Effector memory CD4-positive, alpha-beta T cell (primary cell): ENCODE measurements around the gene DDX47.

Experiments used
- DNase-seq, 3 donors: peaks; one replicate each; pipeline ENCODE4 v3.0.0-alpha.2; 2020
- H3K27ac ChIP-seq: 2 replicates; pipeline ENCODE4 v1.7.0; 2013; ENCODE audit warnings: mild to moderate bottlenecking, low read length, moderate library complexity; ENCODE audit not compliant: insufficient read depth, poor library complexity, severe bottlenecking
- H3K27me3 ChIP-seq: replicated peaks from 2 replicates; pipeline ENCODE4 v1.7.0; 2013; ENCODE audit warnings: mild to moderate bottlenecking, low read length; ENCODE audit not compliant: insufficient read depth, control insufficient read depth, poor library complexity, severe bottlenecking
- H3K36me3 ChIP-seq: 2 replicates; pipeline ENCODE4 v1.7.0; 2013; ENCODE audit warnings: mild to moderate bottlenecking, low read length, moderate library complexity; ENCODE audit not compliant: control insufficient read depth, insufficient read depth
- H3K4me1 ChIP-seq: 2 replicates; pipeline ENCODE4 v1.7.0; 2013; ENCODE audit warnings: low read length, mild to moderate bottlenecking; ENCODE audit not compliant: control insufficient read depth, insufficient read depth, poor library complexity, severe bottlenecking
- H3K4me3 ChIP-seq: 2 replicates; pipeline ENCODE4 v1.7.0; 2013; ENCODE audit warnings: low read length, low read depth, mild to moderate bottlenecking; ENCODE audit not compliant: insufficient read depth, poor library complexity, severe bottlenecking
- H3K9me3 ChIP-seq: 2 replicates; pipeline ENCODE4 v1.7.0; 2013; ENCODE audit warnings: mild to moderate bottlenecking, low read length, moderate library complexity; ENCODE audit not compliant: control insufficient read depth

DDX47 gene

GRCh38 chr12:12877781-12878455, 64.8 kb downstream of the DDX47 start:
- DNase-seq: no peak

More at GRCh38 chr12:12877781-12878455, 64.8 kb downstream of the DDX47 start:
- H3K9me3 ChIP-seq: no peaks in the 10 kb centered on the region
- H3K27ac ChIP-seq: no peak overlapping the region
- no peaks in the 10 kb centered on the region for H3K4me1 ChIP-seq
- H3K36me3 ChIP-seq: no peaks in the 10 kb centered on the region
- H3K4me3 ChIP-seq: no peak overlapping the region
- H3K27me3 ChIP-seq: no peaks in the 10 kb centered on the region
